ENCODE results near the gene NUDT2.

The NUDT2 gene

DNA sequence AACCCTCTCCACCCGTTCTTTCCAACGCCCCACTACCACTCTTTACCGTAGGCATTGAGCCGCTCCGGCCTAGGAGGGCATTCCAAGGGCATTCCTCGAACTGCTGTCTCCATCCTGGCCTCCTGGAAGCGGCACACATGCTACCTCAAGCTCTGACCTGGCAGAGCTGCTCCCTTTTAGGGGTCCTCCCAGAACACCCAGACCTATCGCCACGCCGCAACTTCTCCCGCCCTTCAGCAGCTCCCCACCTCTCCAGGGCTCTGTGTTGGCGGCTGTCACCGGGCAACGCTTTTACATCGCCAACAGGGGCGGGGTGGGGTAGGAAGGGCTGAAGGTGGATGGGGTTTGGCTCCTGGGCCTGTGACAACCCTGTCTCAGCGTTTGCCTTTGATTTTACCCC is 52.0 kb downstream of the NUDT2 start:
- DNase-seq (ENCODE audit: extremely low spot score, insufficient read length, low read depth) (no peak), FAIRE-seq (no peak)

DNA sequence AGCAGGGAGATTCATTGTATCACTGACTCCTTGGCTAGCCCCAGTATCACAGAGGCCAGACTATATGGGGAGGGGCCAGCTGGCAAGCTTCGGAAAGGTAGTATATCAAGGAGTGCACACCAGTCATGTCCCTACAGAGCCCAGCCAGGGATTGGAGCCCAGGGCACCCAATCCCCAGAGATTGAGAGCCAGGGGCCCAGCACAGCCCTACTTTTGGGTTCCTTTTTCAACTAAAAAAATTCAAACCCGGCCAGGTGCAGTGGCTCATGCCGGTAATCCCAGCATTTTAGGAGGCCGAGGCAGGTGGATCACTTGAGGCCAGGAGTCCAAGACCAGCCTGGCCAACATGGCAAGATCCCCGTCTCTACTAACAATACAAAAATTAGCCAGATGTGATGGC is 52.7 kb downstream of the NUDT2 start:
- DNase-seq (ENCODE audit: extremely low spot score, insufficient read length, low read depth) (no peak), FAIRE-seq (no peak)

DNA sequence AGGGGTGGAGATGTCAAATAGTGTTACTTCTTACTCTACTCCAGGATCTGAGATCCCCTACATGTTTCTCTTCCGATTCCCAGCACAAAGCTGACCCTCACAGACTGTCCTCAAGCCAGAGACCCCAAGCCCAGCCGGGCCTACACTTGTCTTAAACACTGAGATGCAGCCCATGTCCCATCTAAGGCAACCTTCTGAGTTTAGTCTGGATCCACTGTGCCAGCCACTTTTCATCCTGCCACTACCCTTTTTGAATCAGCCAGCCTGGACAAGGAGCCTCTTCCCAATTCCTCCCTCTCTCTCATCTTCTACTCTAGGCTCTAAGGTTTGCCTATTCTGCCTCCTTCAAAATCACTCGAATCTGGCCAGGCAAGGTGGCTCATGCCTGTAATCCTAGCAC is 53.5 kb downstream of the NUDT2 start:
- DNase-seq (ENCODE audit: extremely low spot score, insufficient read length, low read depth) (no peak), FAIRE-seq (no peak)

DNA sequence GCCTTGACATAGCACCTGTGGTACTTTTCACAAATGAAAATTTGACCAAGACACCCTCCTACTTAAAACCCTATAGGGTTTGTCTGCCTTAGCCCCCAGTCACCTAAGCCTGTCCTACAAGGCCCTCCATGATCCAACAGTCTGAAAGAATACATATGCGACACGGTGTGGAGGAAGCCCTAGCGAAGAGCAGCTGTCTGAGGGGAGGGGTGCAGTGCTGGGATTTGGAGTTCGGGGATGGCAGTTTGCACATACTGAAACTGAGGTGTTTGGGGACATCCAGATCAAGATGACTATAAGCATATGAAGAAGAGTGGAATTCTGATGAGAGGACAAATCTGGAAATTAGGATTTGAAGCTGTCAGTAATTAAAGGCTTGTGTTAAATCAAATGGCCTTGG is 54.5 kb downstream of the NUDT2 start:
- DNase-seq (ENCODE audit: extremely low spot score, insufficient read length, low read depth), result no peak
- FAIRE-seq, result no peak

DNA sequence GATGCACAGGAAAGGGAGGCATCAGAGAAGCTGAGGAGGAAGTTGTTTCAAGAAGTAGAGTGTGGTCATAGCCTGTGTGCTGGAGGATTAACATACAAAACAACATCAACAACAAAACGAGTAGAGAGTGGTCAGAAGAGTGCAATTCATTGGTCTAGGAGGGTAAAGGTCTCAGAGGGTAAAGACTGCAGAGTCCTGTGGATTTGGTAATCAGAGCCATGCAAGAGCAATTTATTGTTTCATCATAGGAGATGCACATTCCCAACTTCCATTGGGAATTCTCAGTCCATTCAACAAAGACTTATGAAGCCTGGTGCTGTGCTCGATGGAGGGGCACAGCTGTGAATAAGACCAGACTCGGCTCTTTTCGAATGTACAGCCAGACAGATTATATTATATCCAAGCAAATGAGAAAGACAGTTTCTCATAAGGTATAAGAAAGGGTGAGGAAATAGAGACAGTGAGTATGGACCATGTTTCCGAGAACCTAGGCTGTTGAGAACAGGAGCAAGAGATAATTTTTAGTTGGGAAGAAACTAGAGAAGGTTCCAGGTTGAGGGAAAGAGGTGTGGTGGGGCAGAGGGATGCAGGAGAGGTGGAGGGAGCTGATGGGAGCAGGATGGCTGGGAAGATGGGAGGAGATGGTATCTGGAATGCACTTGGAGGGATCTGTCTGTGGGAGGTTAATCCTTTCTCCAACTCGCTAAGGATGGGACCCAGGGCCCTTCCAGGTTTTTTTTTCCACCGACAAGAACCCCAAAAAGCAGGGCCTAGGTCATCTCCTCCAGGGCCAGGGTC is 55.2 kb downstream of the NUDT2 start:
- DNase-seq (ENCODE audit: extremely low spot score, insufficient read length, low read depth) (no peak), FAIRE-seq (no peak)

DNA sequence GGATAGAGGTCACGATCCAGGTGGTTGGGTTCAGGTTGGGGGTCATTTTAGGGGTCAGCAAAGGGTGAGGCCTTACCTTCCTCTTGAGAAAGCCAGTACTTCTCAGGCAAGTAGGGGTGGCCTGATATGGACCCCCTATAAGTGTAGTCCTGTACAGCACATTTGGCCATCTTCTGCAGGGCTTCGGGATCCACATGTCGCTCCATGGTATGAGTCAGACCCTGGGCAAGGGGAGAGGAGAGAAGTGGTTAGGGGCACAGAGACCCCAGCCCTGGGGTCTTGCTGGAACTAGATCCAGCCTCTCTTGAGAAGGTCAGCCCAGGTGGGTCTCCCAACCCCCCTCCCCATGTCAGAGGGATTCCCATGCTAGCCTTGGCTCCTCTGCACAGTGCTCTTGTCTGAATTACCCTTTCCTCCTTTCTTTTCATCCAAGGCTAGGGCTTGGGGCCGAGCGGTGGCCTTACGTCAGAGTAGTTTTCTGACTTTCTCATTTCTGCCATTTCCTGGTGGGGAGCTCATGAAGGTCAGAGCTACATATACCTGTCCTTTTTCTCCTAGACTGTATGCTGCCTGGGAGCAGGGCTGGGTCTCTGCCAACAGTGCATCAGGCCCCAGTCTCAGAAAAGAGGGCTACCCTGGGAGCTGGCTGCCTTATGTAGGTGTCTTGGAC is 56.3 kb downstream of the NUDT2 start:
- DNase-seq (ENCODE audit: extremely low spot score, insufficient read length, low read depth) (no peak), FAIRE-seq (no peak)

DNA sequence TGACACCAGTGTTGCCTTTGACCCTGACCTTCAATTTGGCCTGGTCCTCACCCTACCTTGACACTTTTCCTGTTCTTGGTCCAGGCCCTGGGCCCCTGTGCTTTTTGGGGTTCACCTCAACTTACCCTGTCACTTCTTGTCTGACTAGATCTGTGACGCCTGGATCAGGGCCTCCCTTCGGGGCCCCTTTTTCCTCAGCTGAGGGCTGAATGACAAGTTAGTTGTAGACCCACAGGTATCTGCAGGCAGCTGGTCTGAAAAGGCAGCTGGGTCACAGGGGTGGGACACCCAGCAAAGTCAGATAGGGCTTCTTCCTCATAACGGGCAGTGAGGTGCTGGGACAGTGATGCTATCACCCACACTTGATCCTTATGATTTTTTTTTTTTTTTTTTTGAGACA is 57.3 kb downstream of the NUDT2 start:
- DNase-seq (ENCODE audit: extremely low spot score, insufficient read length, low read depth), result no peak
- FAIRE-seq, result no peak

DNA sequence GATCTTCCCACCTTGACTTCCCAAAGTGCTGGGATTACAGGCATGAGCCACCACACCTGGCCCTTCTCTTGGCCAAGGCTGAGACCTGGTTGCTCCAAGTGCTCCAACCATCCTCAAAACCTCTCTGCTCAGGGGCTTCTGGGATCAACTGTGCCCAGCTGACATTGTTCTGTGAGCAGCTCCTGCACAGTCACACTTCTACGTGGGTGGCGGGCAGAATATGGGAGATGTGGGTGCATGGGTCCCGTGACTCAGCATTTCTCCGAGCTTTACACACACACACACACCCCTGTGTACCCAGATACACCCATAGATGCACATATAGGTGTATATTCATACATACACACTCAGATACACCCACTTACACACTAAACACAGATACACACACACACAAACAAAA is 57.9 kb downstream of the NUDT2 start:
- DNase-seq (ENCODE audit: extremely low spot score, insufficient read length, low read depth) (no peak), FAIRE-seq (no peak)

DNA sequence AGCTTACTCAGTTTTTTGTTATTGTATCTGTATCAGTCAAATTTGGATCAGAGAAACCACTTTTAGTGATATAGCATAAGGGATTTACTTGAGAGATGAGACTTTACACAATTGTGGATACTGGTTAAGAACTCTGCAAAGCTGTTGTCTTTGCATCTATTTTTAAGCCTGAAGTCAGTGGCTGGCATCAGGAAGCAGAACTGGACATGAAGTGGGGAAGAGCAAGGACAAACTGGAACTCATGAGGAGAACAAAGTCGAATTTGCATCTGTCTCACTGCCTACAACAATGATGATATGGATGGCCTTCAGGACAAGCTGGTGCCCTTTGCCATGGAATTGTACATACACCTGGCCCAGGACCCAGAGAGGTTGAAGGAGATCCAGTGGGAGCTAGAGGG is 63.1 kb downstream of the NUDT2 start:
- FAIRE-seq (no peak), DNase-seq (ENCODE audit: extremely low spot score, insufficient read length, low read depth) (no peak)

All from GM18507 (cell line).